Fibroblast of skin of scalp (primary cell): ENCODE data around the gene CDC42BPB.

Experiments
- DNase-seq: peaks from one replicate; pipeline ENCODE4 v3.0.0-alpha.2; 2013

CDC42BPB gene

DNA sequence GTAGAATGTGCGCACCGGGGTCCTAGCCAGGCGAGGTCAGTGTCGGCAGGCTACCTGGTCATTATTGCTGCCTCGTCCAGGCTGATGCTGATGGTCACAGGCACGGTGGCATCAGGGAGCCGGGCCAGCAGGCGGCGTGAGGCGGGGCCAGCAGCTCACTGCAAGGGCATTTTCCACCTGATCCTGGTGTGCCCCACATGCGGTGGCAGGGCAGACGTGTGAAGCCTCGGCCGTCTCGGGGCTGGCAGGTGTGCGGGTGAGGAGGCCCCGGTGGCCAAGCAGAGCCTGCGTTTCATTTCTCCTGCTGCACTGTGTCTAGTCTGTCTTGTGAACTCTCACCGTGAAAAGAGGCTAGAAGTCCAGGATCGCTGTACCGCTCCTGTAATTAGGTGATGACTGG lies 146.9 kb downstream of the CDC42BPB start:
- DNase-seq: no peak

DNA sequence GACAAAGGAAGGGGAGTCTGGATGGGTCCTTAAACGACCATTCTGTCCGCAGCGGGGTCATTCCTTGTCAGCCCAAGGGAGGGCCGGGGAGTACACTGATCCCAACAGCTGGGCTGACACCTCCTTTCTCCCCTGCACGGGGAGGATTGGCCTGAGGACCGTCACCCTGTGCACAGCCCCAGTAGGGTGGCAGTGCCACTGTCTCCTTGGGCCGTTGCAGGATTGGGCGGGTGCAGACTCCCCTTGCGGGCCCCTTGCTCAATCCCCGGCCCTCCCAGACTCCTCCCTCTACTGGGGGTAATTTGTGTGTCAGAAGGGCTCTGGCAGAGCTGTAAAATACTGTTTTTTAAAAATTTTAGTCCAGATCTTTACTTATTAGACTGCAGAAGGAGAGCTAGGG lies 147.4 kb downstream of the CDC42BPB start:
- no peak for DNase-seq

DNA sequence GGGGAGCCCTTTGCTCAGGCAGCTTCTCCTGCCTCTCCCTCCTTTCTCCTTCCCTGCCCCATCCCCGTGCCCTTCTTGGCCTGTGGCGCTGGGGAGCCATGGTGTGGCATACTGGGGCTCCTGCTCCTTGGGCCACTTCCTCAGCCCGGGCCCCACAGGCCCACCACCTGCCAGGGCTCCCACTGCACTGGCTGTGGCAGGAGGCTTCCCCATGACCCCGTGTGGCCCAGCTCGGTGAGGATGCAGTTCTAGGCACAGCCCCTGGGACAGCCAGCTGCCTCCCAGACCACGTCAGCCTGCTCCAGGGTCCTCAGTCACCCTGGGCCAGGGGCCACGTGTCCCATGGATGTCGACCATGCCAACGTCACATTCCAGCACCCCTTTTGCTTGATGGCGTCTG lies 147.9 kb downstream of the CDC42BPB start:
- DNase-seq: no peak

DNA sequence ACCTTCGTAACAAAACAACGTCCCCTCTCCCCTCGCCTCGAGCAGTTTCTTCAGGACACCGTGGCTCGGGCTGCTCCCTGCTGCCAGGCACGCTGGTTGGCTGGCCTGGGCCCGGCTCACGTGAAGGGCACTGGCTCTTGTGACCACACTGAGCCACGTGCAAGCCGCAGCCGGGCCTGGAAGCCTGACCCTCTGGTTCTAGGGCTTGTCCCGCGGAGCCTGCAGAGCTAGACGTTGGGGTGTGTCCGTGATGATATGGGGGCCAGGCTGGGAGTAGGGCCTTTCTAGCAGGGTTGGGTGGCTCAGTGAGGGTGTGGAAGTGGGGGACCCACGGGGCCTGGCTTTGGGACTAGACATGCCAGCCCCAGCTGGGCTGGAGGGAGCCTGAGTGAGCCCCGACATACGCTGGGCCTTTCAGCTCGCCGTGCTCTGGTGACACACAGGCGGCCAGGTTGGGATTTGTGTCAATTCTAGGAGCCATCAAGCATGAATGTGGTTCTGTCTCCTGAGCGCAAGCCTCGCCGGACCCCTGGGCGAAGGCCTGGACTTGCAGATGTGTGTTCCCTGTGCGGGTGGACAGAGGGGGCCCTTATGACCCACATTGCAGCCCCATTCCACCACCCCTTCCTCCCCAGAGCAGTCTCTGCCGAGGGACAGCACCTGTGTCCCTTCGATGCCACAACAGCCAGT lies 148.4 kb downstream of the CDC42BPB start:
- DNase-seq: no peak

DNA sequence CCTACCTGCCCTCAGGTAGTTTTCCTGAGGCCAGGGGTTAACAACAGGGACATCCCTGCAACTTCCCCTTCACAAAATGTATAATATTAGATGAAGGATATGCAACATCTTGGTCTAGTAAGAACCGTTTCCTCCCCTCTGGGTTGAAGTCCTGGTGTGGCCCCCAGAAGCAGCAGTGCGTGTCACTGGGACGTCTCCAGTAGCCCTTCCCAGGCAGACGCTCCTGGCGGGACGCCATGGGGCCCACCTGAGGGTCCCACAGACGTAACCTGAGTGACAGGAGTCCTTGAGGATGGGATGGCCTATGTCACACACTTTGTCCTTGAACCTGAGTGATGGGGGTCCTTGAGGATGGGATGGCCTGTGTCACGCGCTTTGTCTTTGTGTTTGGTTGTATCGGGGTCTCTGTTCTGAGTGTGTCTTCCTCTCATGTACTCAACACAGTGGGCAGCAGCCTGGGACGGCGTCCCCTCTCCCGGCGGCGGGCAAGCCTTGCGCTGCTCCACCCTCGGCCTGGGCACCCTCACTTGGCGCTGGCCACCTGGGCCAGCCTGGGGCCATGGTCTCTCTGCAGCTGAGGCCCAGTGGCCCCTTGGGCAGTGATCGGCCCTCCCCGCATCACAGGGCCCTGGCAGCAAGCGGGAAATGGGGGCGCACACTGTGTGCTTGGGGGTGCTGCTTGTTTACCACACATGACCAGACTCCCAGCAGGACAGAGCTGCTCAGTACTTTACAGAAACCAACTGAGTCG lies 149.2 kb downstream of the CDC42BPB start:
- no peak for DNase-seq

DNA sequence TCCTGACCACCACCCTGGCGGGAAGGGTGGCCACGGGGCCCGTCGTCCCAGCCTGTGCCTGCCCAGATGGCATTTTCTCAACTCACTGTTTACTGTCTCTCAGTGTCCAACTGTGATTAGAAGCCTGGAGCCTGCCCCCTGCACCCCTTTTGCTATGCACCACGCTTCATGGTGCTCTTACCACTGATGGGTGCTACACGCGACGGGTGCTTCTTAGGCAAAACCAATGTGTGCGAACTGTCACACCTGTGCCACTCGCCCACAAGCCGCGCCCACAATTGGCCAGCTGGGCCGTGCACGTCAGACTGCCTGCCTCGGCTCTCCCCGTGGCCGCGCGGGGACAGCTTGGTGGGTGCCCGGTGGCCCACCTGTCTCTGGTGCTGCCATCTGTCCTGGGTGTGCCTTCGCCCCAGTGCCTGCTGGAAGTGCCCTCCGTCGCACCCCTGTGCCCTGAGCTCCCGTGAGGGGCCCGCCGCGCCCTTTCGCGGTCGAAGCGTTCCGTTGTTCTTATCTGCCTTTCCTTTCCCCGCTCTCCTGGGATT lies 150.0 kb downstream of the CDC42BPB start:
- no peak for DNase-seq

DNA sequence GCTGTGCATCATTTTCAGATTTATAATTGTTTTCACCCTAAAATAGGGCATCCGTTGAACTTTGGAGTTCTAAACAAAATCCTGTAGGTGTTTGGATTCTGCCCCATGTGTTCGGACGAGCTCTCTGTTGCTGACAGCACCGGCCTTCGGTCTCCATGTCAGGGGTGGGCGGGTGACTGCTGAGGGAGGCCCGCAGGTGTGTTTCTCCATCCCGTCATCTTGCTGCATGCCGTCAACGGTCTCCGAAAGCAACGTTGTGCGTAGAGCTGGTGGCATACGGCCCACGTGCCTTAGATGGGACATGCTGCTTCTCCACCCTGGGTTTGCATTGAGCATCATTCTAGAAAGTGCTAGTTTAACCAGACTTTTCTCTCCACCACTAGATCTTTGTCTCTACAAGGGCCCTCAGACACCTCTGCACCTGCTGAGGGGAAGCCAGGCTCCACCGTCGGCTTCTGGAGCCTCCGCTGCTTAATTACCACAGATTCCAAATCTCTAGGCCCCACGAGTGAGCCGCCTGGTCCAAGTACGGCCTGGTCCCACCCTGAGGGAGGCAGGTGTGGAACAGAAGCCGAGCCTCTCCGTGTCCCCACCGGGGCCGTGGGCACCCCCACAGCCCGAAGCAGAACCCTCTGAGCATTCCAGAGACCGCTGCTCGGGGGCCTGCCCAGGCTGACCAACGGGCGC lies 150.6 kb downstream of the CDC42BPB start:
- no peak for DNase-seq

DNA sequence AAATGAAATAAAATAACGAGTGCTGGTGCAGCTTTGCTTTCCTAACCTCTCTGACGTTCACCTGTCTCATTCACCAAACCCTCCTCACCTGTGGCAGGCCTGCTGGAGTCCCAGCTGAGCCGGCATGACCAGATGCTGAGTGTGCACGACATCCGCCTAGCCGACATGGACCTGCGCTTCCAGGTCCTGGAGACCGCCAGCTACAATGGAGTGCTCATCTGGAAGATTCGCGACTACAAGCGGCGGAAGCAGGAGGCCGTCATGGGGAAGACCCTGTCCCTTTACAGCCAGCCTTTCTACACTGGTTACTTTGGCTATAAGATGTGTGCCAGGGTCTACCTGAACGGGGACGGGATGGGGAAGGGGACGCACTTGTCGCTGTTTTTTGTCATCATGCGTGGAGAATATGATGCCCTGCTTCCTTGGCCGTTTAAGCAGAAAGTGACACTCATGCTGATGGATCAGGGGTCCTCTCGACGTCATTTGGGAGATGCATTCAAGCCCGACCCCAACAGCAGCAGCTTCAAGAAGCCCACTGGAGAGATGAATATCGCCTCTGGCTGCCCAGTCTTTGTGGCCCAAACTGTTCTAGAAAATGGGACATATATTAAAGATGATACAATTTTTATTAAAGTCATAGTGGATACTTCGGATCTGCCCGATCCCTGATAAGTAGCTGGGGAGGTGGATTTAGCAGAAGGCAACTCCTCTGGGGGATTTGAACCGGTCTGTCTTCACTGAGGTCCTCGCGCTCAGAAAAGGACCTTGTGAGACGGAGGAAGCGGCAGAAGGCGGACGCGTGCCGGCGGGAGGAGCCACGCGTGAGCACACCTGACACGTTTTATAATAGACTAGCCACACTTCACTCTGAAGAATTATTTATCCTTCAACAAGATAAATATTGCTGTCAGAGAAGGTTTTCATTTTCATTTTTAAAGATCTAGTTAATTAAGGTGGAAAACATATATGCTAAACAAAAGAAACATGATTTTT lies 151.9 kb downstream of the CDC42BPB start:
- DNase-seq: no peak

DNA sequence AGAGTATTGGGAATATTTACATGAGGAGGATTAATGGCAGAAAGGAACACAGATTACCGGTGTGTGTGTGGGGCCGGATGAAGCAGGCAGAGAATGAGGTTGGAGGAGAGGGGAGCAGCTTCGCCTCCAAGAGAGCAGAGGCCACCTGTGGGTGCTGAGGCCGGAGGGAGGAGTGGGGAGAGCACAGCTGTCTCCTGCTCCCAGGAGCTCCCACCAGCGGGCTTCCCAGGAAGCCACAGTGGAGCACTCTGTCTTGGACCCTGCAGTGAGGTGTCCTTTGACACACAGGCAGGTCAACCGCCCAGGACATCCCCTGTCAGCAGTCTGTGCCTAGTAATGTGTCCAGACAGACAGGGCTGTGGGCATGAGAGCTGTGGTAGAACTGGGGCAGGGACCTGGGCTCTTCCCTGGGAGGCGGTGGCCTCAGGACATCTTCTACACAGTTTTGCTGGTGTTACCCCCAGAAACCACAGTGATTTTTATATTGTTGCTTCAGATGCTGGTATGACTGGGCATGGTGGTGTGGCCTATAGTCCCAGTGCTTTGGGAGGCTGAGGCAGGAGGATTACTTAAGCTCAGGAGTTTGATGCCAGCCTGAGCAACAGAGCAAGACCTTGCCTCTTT lies 153.3 kb downstream of the CDC42BPB start:
- DNase-seq: no peak

DNA sequence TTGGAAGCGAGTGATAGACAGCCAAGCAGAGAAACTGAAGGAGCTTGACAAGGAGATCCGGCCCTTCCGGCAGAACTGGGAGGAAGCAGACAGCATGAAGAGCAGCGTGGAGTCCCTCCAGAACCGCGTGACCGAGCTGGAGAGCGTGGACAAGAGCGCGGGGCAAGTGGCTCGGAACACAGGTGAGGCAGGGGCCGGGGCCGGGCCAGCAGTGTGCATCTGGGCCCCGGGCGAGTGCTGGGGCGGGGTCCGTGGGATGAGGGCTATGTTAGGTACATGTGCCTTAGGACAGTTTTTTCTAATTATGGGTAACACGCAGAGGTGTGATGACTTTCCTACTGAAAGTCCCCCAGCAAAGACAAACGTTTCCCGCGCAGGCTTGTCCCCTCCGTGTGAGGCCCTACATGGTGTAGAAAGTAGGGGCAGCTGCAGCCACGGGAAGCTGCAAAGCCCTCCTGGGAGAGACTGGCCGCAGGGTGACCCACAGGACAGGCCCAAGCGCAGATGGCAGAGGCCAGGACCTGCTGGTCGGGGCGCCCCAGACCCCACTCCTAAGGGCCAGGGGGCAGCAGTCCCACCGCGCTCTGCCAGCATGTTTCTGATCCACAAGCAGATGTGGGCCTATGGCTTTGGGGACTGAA lies 154.0 kb downstream of the CDC42BPB start:
- DNase-seq: no peak

DNA sequence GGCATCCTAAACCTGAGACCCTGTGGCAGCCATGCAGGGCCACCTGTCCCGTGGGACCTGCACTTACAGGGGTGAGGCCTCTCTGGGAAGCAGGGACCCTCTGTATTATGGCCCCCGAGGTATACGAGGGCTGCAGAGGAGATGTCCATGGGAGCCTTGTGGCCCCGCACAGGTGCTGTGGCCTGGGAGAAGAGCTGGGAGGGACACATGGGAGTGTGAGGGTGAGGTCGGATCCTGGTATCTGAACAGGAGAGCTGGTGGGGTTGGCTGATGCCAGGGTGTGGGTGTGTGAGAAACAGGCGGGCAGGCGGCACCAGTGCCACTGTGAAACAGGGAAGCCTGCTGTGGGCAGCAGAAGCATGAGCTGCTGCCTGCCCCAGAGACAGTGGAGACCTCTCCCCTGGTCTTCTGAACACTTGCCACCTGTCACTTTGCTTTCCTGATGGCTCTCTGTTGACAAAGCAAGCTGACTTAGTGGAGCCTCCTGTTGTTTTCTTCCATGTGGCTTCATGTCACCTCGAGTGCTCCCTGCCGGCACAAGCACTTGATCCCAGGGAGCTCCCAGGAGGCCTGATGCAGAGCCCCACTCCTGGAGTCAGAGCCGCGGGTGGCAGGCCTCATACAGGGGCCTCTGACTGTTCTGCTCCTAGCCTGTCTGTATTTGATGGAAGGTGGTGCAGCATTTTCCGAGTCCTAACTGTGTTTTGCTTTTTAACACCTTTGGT lies 154.7 kb downstream of the CDC42BPB start:
- DNase-seq: no peak

DNA sequence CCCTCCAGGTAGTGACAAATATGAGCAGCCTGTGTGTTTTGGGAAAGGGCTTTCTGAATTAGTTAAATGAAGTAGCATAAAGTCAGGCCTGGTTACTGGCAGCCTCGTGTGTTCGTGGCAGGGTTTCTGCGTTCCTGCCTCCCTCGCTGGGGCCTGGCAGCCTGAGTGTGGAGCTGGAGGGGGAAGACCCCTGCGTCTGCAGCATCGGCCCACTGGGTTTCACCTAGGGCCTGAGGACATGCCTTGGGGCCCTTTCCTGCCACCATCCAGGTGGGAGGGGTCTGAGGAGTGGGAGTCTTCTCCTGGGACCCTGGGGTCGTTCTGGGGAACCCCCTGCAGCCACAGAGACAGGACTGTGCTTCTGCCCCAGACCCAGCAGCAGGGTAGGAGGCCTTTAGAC lies 155.3 kb downstream of the CDC42BPB start:
- DNase-seq: no peak

DNA sequence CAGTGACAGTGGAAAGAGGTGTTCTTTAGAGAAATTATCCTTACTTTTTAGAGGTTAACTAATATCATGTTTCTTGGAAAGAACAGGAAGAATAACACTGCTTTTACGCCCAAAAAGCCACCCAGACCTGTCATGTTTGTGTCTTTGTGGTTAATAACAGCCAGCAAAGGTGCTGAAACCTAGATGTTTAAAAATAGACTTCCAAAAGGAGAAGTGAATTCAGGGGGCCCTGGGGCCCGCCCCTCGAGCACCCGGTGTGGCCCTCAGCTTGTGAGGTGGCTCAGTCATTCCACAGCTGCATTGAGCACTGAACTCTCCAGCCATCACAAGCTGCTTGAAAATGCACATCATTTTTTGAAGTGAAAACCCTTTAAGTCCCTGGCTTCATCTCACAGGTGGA lies 155.7 kb downstream of the CDC42BPB start:
- no peak for DNase-seq

DNA sequence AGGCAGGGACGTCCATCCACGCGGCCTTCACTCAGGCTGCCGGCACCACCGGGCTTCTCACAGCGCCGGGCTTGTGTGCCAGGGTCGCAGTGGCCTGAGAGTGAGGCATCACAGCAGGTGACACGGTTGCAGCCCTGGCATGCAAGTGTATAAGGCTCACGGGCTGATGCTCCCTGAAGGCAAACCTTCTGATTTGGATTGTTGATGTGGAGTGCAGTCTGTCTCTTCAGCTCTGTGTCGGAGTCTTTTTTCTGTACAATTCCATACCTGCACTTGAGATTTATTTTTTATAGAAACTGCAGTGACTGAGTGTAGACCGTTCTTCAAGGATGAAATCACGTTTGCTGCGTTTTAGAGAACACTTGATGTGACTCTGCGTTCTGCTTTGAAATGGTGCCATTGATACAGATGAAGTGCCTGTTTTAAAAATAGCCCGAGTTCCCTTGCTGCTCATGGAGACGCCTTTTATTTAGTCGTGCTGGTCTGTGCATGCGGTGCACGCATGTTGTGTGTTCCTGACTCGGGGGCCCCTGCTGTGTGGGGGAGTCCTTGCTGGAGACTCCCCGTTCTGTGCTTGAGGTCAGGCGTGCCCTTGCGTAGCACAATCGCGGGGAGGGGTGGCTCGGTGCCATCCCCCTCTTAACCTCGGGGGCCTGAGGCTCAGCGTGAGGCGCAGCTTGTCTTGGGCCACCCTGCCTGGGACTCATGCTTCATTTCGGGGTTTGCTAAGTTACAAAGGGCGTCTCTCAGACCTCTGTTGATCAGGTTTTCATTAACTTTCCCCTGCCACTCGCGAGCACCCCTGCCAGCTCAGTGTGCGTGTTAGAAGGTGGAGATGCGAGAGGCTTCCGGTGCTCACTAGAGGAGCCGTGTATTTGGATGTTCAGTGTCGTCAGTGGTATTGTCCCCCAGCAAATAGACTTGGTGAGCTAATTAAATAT lies 156.4 kb downstream of the CDC42BPB start:
- no peak for DNase-seq

DNA sequence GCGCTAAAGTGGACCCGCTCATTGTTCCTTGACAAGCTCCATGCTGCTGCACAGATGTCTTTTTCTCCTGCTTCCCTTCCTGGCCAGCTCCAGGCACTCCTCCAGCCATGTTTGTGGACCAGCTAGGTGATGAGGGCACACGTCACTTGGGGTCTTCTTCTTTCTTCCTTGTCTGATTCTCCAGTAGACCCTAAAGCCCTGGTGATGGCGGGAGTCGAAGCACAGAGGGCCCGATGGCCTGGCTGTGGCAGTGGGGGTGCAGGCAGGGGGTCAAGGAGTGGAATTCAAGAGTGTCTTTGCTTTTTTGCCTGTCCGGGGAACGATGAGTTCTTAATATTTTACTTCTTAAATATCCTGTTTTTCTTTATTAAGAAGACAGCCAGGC lies 157.8 kb downstream of the CDC42BPB start:
- no peak for DNase-seq

DNA sequence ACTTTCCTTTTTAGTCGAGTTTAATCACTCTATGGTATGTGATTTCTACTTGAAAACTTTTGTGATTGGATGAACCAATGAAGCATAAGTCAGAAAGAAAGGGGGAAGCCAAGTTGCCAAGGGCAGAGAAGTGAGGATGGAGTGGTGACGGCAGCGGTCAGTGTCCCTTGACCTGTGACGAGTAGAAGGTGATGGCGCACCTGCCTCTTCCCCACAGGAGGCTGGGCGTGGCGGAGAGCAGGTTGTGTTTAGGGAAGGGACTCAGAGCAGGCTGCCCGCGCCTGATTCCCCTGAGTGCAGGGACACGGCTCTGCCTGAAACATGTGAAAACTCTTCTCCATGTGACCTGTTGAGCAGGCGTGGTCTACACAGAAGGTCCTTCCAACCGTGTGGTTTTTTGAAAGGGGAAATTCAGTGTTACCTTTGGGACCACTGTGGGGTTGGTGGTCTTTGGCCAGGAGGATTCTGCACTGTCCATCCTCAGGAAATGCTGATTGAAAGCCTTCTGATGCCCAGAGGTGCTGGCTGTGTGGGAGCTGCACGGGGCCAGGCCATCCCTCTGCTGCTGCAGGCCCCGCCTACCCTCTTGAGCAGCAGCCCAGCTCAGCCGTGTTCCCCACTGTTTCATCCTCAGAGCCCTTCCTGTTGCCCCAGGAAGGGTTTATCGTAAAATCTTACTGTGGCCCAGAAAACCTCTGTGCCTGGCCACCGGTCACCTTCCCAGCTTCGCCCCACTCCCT lies 158.4 kb downstream of the CDC42BPB start:
- DNase-seq: no peak

DNA sequence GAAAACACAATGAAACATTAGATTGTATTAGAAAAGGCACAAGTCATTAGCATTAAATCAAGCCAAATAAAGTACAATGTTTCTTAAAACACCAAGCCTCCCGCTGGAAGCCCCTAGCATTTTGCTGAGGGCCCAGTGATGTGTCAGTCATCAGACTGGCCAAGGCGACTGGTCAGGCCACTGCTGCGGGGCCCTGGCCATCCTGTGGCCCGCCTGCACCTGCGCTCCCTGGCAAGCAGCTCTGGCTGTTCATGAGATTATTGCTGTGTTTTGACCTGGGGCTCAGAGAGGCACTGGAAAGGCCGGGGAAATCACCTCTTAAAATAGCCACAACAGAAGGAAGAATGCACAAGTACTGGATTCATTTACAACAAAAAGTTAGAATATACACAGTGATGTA lies 159.1 kb downstream of the CDC42BPB start:
- DNase-seq: no peak

DNA sequence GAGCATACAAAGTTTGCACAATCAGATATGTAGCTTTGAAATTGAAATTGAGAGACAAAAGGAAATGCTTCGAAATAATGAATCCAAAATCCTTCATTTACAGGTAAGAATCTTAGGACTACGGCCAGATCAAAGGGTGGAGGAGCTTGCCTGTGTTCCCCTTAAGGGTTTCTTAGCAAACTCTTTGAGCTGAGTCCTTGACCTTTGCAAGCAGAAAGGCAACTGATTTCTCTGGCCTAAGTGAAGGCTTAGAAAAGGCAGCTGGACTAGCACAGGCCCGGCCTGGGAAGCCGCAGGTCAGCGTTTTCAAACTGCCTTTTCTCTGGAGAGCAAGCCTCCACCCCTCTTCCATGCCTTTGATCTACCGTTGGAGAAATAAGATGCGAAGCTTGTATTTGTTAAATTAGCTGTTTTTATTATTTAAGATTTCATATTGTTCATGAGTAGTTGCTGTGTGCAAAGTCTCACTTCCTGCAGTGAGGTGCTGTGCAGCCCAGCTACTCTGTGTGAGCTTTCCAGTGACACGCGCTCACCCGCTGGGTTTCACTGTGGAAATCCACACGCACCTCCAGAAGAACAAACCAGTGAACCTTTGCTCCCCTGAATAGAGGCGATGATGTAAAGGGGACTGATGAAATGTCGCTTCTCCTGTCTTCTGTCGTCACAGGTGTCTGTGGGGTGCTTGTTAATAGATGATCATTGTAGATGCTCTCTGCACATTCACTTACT lies 159.9 kb downstream of the CDC42BPB start:
- no peak for DNase-seq
